NCI-H146 (cell line): Measurements from ENCODE around the gene SSR4.
A peak's percentile ranks its signal among the peaks of the same experiment; 100 is the strongest.

ENCODE experiments used
- DNase-seq: peaks from one replicate; lab custom pipeline; 2025; lab: John Stamatoyannopoulos, UW

The SSR4 gene

GRCh38 chrX:153769158-153769864, 25.2 kb upstream of the SSR4 start:
- DNase-seq, result no peak

GRCh38 chrX:153769865-153770600, 24.4 kb upstream of the SSR4 start:
- DNase-seq, result no peak

DNA sequence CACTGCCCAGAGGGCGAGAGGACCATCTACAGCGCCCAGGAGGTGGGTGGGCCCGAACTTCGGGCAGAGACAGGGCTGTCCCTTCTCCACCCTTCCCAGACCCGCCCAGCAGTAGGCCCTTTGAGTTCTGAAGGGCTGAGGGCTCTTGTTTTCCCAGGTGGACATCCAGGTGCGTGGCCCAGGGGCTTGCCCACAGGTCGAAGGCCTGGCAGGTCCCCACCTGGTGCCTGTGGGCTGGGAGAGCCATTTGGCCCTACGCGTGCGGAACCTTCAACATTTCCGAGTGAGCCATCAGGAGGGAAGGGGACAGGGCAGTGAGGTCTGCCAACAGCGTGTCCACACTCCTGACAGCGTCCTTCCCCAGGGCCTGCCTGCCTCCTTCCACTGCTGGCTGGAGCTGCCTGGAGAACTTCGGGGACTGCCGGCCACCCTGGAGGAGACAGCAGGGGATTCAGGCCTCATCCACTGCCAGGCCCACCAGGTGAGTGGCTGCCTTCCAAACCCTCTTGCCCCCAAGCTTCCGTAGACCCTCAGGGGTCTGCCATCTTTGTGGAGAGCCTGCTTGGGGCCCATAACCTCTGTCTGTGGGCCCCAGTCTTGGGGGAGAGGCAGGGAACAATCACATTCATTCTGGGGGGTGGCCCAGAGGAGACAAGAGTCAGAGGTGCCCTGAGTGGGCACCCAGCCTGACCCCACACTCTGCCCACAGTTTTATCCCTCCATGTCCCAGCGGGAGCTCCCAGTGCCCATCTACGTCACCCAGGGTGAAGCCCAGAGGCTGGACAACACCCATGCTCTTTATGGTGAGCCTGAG, 23.7 kb upstream of the SSR4 start:
- DNase-seq, result no peak

- no peak for DNase-seq
Observed at GRCh38 chrX:153771415-153772315, 22.8 kb upstream of the SSR4 start.

GRCh38 chrX:153772316-153773217, 21.9 kb upstream of the SSR4 start:
- no peak for DNase-seq

GRCh38 chrX:153773218-153773611, 21.3 kb upstream of the SSR4 start:
- DNase-seq, result no peak

DNA sequence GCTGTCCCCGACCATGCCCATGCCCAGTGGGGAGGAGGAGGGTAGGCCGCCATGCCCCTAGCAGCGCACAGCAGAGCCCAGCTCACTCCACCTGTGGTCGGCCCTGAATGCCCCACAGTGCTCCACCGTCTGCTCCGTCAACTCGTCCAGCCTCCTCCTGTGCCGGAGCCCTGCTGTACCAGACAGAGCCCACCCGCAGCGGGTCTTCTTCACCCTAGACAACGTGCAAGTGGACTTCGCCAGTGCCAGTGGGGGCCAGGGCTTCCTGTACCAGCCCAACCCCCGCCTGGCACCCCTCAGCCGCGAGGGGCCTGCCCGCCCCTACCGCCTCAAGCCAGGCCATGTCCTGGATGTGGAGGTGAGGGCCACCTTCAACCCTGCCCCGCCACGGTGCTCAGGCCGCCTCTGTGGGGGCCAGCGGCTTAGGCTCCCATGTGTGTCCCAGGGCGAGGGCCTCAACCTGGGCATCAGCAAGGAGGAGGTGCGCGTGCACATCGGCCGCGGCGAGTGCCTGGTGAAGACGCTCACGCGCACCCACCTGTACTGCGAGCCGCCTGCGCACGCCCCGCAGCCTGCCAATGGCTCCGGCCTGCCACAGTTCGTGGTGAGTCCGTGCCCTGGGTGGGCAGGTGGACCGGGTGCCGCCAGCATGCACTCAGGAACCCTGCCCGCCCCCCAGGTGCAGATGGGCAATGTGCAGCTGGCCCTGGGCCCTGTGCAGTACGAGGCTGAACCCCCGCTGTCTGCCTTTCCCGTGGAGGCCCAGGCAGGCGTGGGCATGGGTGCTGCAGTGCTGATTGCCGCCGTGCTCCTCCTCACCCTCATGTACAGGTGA, 20.5 kb upstream of the SSR4 start:
- no peak for DNase-seq

DNA sequence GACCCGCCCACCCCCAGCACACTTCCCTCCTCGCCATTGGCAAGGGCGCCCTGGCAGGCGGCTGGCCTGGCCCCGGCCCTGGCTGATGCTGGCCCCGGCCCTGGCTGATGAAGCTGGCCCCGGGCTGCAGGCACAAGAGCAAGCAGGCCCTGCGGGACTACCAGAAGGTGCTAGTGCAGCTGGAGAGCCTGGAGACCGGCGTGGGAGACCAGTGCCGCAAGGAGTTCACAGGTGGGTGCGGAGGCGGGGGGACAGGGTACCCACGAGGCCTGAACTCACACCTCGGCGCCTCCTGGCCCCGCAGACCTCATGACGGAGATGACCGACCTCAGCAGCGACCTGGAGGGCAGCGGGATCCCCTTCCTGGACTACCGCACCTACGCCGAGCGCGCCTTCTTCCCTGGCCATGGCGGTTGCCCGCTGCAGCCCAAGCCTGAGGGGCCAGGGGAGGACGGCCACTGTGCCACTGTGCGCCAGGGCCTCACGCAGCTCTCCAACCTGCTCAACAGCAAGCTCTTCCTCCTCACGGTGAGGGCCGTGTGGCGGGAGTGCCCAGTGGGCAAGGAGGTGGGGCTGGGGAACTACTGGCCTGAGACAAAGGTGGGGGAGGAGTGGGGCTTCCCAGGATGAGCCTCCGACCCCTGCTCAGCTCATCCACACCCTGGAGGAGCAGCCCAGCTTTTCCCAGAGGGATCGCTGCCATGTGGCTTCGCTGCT, 19.7 kb upstream of the SSR4 start:
- no peak for DNase-seq

GRCh38 chrX:153775293-153776119, 19.0 kb upstream of the SSR4 start:
- DNase-seq, result no peak

DNA sequence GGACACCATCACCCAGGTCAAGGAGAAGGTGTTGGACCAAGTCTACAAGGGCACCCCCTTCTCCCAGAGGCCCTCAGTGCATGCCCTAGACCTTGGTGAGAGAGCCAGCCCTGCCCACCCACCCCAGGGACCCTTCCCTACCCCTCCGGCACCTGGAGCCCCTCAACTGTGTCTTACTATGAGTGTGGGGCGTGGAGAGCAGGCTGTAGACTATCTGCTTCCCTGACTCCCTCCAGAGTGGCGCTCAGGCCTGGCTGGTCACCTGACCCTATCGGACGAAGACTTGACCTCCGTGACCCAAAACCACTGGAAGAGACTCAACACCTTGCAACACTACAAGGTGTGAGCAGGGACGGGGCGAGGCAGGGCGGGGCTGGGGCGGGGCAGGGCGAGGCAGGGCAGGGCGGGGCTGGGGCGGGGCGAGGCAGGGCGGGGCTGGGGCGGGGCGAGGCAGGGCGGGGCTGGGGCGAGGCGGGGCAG, 18.3 kb upstream of the SSR4 start:
- DNase-seq, result no peak

- peak; percentile 22 for DNase-seq
Observed at GRCh38 chrX:153776611-153777045, 17.8 kb upstream of the SSR4 start.

DNA sequence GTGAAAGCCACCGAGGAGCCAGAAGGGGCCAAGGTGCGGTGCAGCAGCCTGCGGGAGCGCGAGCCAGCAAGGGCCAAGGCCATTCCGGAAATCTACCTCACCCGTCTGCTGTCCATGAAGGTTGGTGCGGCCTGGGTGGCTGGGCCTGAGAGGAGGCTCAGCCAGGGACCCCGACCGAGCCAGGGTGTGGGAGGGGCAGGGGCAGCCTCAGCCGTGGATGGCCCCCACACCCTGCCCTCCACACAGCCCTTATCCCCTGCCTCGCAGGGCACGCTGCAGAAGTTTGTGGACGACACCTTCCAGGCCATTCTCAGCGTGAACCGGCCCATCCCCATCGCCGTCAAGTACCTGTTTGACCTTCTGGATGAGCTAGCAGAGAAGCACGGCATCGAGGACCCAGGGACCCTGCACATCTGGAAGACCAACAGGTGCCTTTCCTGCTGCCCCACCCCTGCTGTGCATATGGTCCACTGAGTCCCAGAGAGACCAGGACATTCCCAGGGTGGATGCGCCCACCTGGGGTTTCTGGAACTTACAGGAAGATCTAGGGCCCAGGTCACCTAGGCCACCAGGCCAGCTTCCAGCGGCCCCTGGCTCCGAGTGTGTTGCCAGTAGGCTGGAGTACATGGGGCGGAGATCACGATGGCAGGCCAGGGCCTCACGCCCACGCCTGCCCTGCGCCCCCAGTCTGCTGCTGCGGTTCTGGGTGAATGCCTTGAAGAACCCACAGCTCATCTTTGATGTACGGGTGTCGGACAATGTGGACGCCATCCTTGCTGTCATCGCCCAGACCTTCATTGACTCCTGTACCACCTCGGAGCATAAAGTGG, 17.0 kb upstream of the SSR4 start:
- no peak for DNase-seq

DNA sequence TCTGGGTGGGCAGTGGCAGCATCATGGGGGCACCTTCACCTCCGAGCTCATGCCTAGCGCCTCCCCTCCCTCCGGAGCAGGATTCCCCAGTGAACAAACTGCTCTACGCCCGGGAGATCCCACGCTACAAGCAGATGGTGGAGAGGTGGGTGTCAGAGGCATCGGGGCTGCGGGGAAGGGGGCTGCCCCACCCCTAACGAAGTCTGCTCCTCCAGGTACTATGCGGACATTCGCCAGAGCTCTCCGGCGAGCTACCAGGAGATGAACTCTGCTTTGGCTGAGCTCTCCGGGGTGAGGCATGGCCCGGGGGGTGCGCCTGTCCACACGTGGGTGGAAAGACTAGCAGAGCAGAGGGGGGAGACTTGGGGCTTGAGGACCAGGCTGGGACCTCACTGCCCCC, 16.3 kb upstream of the SSR4 start:
- DNase-seq, result no peak

DNA sequence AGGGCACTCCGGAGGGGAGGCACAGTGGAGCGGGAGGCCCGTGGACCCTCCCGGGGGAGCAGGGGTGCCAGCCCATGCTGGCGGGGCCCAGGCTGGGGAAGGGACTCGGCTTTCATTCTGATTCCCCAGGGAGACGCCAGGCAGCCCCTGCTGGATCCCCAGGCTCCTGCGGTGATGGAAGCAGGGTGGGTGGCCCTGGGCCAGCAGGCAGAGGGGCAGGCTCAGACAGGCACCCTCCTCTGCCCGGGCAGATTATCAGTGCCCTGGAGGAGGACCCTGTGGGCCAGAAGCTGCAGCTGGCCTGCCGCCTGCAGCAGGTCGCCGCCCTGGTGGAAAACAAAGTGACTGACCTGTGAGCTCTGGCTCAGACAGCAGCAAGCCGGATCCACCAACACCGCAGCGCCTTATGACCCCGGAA, 15.8 kb upstream of the SSR4 start:
- DNase-seq, result no peak

- no peak for DNase-seq
Observed at GRCh38 chrX:153779891-153780677, 14.4 kb upstream of the SSR4 start.
